IMR-90 (cell line): Measurements from ENCODE around the gene SCN8A. TPM values are rescaled to one million over a fixed set of nuclear protein-coding genes. Genes with fewer than 3 reads are reported as not detected.

Experiments
- ATAC-seq: fragments of 200-7000 bp; cut with Tn5 transposase; 2 replicates; pipeline ENCODE4 v1.9.1; 2020; ENCODE audit warnings: low read depth, mild to moderate bottlenecking, moderate library complexity
- BruUV-seq: library from RNA; stranded (reverse); fragments of 400-500 nt; replicated peaks from 2 replicates; lab custom pipeline; 2021; lab: Mats Ljungman, UMichigan
- CTCF ChIA-PET: fragments of 300-600 bp; formaldehyde crosslinking; extraction: SDS; loops from one replicate; lab custom pipeline; 2021; ENCODE audit warnings: antibody characterized with exemption; lab: Yijun Ruan, JAX
- POLR2A ChIA-PET: fragments of 300-600 bp; sonication (Branson Sonifier 250); formaldehyde crosslinking; loops from one replicate; lab custom pipeline; 2022; ENCODE audit warnings: antibody characterized with exemption; ENCODE audit not compliant: unreplicated experiment; lab: Charles Lee
- DNase-seq: peaks from one replicate; pipeline ENCODE4 v3.0.0; 2013
- H2AFZ ChIP-seq: replicated peaks from 2 replicates; pipeline ENCODE3; 2013; ENCODE audit warnings: low read length, mild to moderate bottlenecking; ENCODE audit not compliant: poor library complexity
- H2AK5ac ChIP-seq: 2 replicates; pipeline ENCODE4 v1.6.1; 2013; ENCODE audit warnings: low read depth, low read length, inconsistent platforms
- H2AK9ac ChIP-seq: replicated peaks from 2 replicates; pipeline ENCODE3; 2013; ENCODE audit warnings: mild to moderate bottlenecking, low read depth, low read length, moderate library complexity; ENCODE audit not compliant: poor library complexity
- H2BK120ac ChIP-seq: 2 replicates; pipeline ENCODE4 v1.6.1; 2013; ENCODE audit warnings: low read depth, low read length, inconsistent platforms
- H2BK15ac ChIP-seq: 3 replicates; pipeline ENCODE4 v1.6.1; 2013; ENCODE audit warnings: low read depth, low read length, inconsistent platforms
- H2BK20ac ChIP-seq: 2 replicates; pipeline ENCODE4 v1.6.1; 2013; ENCODE audit warnings: low read depth, mild to moderate bottlenecking, inconsistent platforms, low read length, moderate library complexity
- H2BK5ac ChIP-seq: 2 replicates; pipeline ENCODE4 v1.6.1; 2013; ENCODE audit warnings: mild to moderate bottlenecking, low read depth, low read length, inconsistent platforms; ENCODE audit not compliant: poor library complexity, severe bottlenecking
- H3K14ac ChIP-seq: replicated peaks from 2 replicates; pipeline ENCODE4 v1.6.1; 2013; ENCODE audit warnings: low read depth, low read length, inconsistent platforms
- H3K18ac ChIP-seq: 2 replicates; pipeline ENCODE4 v1.6.1; 2013; ENCODE audit warnings: low read depth, low read length, control low read depth
- H3K23ac ChIP-seq: 2 replicates; pipeline ENCODE4 v1.6.1; 2013; ENCODE audit warnings: low read depth, low read length, inconsistent platforms
- H3K27ac ChIP-seq: 2 replicates; pipeline ENCODE4 v1.5.1; 2013; ENCODE audit warnings: mild to moderate bottlenecking, control low read depth, low read length; ENCODE audit not compliant: insufficient read depth
- H3K27me3 ChIP-seq: 2 replicates; pipeline ENCODE4 v1.6.1; 2013; ENCODE audit warnings: low read length; ENCODE audit not compliant: control insufficient read depth, insufficient read depth
- H3K36me3 ChIP-seq: 2 replicates; pipeline ENCODE4 v1.6.1; 2013; ENCODE audit warnings: low read length, mixed read lengths; ENCODE audit not compliant: control insufficient read depth, insufficient read depth
- H3K4ac ChIP-seq: 2 replicates; pipeline ENCODE4 v1.6.1; 2013; ENCODE audit warnings: low read depth, low read length, inconsistent platforms
- H3K4me1 ChIP-seq: 2 replicates; pipeline ENCODE4 v1.6.1; 2013; ENCODE audit warnings: low read length, mixed read lengths; ENCODE audit not compliant: control insufficient read depth, insufficient read depth
- H3K4me2 ChIP-seq: 2 replicates; pipeline ENCODE4 v1.6.1; 2013; ENCODE audit warnings: low read depth, mild to moderate bottlenecking, control low read depth, low read length, moderate library complexity
- H3K4me3 ChIP-seq: 2 replicates; pipeline ENCODE4 v1.5.1; 2013; ENCODE audit warnings: low read depth, mild to moderate bottlenecking, control low read depth, low read length, moderate library complexity; ENCODE audit not compliant: insufficient read depth
- H3K56ac ChIP-seq: 2 replicates; pipeline ENCODE4 v1.6.1; 2013; ENCODE audit warnings: low read length, inconsistent platforms; ENCODE audit not compliant: insufficient read depth; ENCODE audit errors: extremely low read depth
- H3K79me1 ChIP-seq, 2 experiments: 2 replicates each; pipeline ENCODE4 v1.6.1; 2013; ENCODE audit warnings: low read length in 2 of 2, inconsistent platforms in 1 of 2, low read depth in 1 of 2
- H3K9ac ChIP-seq: 2 replicates; pipeline ENCODE4 v1.6.1; 2013; ENCODE audit warnings: low read depth, low read length, control low read depth
- H3K9me1 ChIP-seq: 2 replicates; pipeline ENCODE4 v1.6.1; 2013; ENCODE audit warnings: low read length, inconsistent platforms; ENCODE audit not compliant: insufficient read depth
- H3K9me3 ChIP-seq: 2 replicates; pipeline ENCODE4 v1.6.1; 2013; ENCODE audit warnings: low read length; ENCODE audit not compliant: control insufficient read depth, insufficient read depth
- H4K20me1 ChIP-seq: 2 replicates; pipeline ENCODE4 v1.6.1; 2013; ENCODE audit warnings: low read length, inconsistent platforms; ENCODE audit not compliant: insufficient read depth
- H4K5ac ChIP-seq: 2 replicates; pipeline ENCODE4 v1.6.1; 2013; ENCODE audit warnings: mild to moderate bottlenecking, low read depth, low read length, control low read depth
- H4K8ac ChIP-seq, 2 experiments: 2 replicates each; pipeline ENCODE4 v1.6.1; 2013; ENCODE audit warnings: low read depth in 2 of 2, low read length in 2 of 2, control low read depth in 1 of 2, inconsistent platforms in 1 of 2
- H4K91ac ChIP-seq: 2 replicates; pipeline ENCODE4 v1.6.1; 2013; ENCODE audit warnings: low read depth, low read length, inconsistent platforms; ENCODE audit not compliant: insufficient read depth
- CEBPB ChIP-seq: IDR thresholded peaks from 2 replicates; pipeline ENCODE4 v1.6.1; 2012; ENCODE audit warnings: low read depth, low read length, improper control_type of control experiment
- WGBS, 2 experiments: methylation state at CpG; one replicate each; pipeline versions ENCODE4 v1.1.5 to v1.1.7; 2013; ENCODE audit warnings: missing lambda C conversion rate in 2 of 2; ENCODE audit not compliant: insufficient read length in 1 of 2; ENCODE audit errors: extremely low coverage in 2 of 2; 5-methylcytosine and 5-hydroxymethylcytosine counted together
- dilution Hi-C: fragments of 300-500 bp; cut with HindIII; formaldehyde crosslinking; loops from one replicate; pipeline ENCODE4 v1.14.3; 2018; ENCODE audit warnings: low sequenced_read_pairs; ENCODE audit not compliant: unreplicated experiment
- in situ Hi-C: fragments of 300-500 bp; cut with MboI; formaldehyde crosslinking; loops from 3 replicates; pipeline ENCODE4 v1.14.3; 2019; ENCODE audit warnings: low sequenced_read_pairs, inconsistent platforms, mixed read lengths
- intact Hi-C: fragments of 100-400 bp; cut with micrococcal nuclease; formaldehyde crosslinking; loops from 2 replicates; pipeline ENCODE4 v1.10.0; 2022
- polyA plus RNA-seq, 3 experiments: library from polyadenylated mRNA; depleted of rRNA; stranded (reverse); fragments of >200 nt; gene quantifications; 2 replicates each; pipeline ENCODE4 v1.2.3, GENCODE V29; 2012; ENCODE audit warnings: low replicate concordance in 1 of 3
- total RNA-seq: library from RNA; depleted of rRNA; stranded (reverse); fragments of >200 nt; gene quantifications from 2 replicates; pipeline ENCODE4 v1.2.3, GENCODE V29; 2012

The SCN8A gene
- total and polyA plus RNA-seq, 2 of the 4 experiments (the other 2 are of a cell fraction), result 6.9 to 19.7 TPM

- in situ Hi-C loops, result no loop called here
- Histone ChIP-seq H3K9ac (no peak overlapping the region), H4K20me1 (no peaks in the 10 kb centered on the region), H3K27ac (no peak overlapping the region), H3K27me3 (no peaks in the 10 kb centered on the region), H3K18ac (no peak overlapping the region), H2BK5ac (no peak overlapping the region), H4K8ac (no peak overlapping the region), H3K4me3 (no peak overlapping the region), H3K4me2 (no peak overlapping the region), H3K56ac (no peak overlapping the region), H3K9me3 (peaks cover 4% of the 10 kb centered on the region; the same call in 1 of the 2 replicates), H3K9me1 (peaks cover 4% of the 10 kb centered on the region; the same call in 1 of the 2 replicates), H2BK15ac (no peak overlapping the region), H3K23ac (no peak overlapping the region), H4K5ac (no peak overlapping the region), H3K4ac (no peak overlapping the region), H2AK9ac (no peak overlapping the region), H3K14ac (no peak overlapping the region), H3K36me3 (peaks cover 5% of the 10 kb centered on the region; the same call in 1 of the 2 replicates), H3K4me1 (no peaks in the 10 kb centered on the region), H2BK20ac (no peak overlapping the region), H2AK5ac (no peak overlapping the region), H3K79me1 (no peaks in the 10 kb centered on the region), H2AFZ (no peak overlapping the region), H4K91ac (no peak overlapping the region), H2BK120ac (no peak overlapping the region)
- TF ChIP-seq CEBPB, result no peak
- intact Hi-C loops, result no loop called here
- BruUV-seq, result no TSS peak
- dilution Hi-C loops, result no loop called here
- ChIA-PET POLR2A (no interaction called here), CTCF (interaction anchor here (0.7 to 0.8 kb wide), 2 partner anchors 10 to 169 kb away, joined by 3 to 4 read pairs; no protein-coding TSS in a partner anchor)
- ATAC-seq, result no peak
- no CpG with 5 or more reads among the region's 1 CpG for WGBS, 2 experiments
- no peak for DNase-seq
These were observed 153.9 kb downstream of the SCN8A start for GRCh38 chr12:51744957-51745356.
